HG02852 (cell line): ENCODE results near the gene PPM1B.
A peak's percentile ranks its signal among the peaks of the same experiment; 100 is the strongest.
"Not testable (repeated sequence)": the region's sequence is repeated elsewhere in the genome, so short reads cannot be mapped to it uniquely, and the experiment has no call there.

Source experiments
- ATAC-seq: cut with Tn5 transposase; IDR thresholded peaks from one replicate; pipeline ENCODE4 v1.9.1; 2021; ENCODE audit warnings: mild to moderate bottlenecking, moderate library complexity; ENCODE audit not compliant: unreplicated experiment

The PPM1B gene

DNA sequence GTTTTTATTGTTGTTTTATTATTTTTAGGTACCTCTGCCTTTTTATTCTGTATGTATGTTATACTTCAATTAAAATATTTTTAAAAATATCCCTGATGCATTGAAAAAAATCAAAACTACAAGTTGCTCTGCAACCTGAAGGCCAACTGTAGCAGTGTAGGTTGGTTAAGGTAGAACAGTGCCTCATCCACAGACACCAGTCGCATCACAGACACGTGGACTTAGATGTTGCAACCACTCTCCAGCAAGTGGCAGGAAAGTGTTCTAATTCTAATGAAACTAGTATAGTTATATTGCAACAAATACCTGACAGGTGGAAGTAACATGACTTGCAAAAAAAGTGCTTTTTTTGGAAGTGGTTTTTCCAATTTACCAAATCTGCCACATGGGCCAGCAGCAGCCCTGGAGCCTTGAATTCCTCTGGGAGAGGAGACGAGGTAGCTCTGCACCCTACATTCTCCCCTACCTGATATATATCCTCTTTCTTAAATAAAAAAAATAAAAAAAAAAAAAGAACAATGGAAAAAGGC lies 78.2 kb downstream of the PPM1B start:
- ATAC-seq: no peak

DNA sequence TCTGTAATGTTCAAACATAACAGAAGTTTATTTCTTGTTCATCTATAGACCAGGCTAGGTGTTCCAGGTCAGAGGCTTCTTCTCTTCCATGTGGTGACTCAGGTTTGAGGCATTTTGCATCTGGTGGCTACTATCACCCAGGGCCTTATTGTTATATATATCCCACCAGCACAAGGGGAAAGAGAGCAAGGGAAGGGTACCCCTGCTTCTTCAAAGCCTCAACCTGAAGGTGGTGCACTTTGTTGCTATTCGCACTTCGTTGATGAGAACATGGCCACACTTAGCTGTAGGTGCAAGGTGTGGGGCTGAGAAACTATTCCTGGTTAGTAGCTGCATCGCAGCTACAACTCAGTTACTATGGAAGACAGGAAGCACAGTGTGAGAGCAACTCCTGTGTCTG lies 79.2 kb downstream of the PPM1B start:
- ATAC-seq: no peak

DNA sequence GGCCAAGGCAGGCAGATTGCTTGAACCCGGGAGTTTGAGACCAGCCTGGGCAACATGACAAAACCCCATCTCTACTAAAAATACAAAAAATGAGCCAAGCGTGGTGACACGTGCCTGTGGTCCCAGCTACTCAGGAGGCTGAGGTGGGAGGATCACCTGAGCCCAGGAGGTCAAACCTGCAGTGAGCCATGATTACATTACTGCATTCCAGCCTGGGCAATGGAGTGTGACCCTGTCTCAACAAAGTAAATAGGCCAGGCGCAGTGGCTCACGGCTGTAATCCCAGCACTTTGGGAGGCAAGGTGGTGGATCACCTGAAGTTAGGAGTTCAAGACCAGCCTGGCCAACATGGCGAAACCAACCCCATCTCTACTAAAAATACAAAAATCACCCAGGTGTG lies 80.6 kb downstream of the PPM1B start:
- not testable (repeated sequence) for ATAC-seq

DNA sequence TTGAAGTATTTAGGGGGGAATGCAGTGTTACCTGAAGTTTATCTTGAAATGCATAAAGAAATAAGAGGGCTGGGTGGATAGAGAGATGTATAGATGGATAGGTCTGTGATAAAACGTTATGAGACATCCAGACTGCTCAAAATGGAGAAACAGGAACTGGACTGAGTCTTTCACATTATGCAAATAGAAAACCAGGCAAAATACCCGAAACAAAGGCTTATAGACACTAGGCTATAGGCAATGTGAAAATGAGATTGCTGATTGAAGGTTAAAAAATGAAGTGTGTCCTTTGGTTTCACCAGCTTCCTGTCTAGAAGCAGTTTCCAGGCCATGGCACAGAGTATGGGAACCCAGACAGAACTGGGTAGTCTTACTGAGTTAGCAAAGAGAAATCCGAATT lies 81.7 kb downstream of the PPM1B start:
- ATAC-seq: peak; percentile 87

DNA sequence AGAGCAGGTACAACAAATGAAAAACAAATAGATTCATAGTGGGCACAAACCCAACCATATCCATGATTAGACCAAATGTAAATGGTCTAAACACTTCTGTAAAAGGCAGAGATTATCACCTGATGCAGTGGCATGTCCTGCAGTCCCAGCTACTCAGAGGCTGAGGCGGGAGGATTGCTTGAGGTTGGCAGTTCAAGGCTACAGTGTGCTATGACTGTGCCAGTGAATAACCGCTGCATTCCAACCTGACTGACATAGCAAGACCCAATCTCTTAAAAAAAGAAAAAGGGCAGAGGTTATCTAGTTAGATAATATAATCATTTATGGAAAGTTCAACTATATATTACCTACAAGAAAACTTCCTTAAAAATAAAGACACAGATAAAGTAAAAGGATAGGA lies 85.3 kb downstream of the PPM1B start:
- no peak for ATAC-seq

DNA sequence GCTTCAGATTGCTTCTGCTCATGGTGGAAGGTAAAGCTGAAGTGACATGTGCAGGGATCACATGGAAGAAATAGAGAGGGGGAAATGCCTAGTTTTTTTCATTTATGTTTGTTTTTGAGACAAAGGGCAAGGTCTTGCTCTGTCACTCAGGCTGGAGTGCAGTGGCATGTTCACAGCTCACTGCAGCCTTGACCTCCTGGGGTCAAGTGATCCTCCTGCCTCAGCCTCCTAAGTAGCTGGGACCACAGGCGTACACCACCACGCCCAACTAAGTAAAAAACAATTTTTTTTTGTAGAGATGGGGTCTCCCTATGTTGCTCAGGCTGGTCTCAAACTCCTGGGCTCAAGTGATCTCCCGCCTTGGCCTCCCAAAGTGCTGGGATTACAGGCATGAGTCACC lies 87.0 kb downstream of the PPM1B start:
- not testable (repeated sequence) for ATAC-seq

DNA sequence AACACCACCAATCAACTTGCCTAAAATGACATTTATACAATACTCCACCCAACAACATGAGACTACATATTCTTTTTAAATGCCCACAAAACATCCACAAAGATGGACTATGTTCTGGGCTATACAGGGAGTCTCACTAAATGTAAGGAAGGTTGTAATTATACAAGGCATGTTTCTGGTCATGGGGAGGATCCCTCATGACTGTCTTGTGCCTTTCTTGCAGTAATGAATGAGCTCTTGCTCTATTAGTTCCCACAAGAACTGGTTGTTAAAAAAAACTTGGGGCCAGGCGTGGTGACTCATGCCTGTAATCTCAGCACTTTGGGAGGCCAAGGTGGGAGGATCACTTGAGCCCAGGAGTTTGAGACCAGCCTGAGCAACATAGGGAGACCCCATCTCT lies 89.1 kb downstream of the PPM1B start:
- not testable (repeated sequence) for ATAC-seq

DNA sequence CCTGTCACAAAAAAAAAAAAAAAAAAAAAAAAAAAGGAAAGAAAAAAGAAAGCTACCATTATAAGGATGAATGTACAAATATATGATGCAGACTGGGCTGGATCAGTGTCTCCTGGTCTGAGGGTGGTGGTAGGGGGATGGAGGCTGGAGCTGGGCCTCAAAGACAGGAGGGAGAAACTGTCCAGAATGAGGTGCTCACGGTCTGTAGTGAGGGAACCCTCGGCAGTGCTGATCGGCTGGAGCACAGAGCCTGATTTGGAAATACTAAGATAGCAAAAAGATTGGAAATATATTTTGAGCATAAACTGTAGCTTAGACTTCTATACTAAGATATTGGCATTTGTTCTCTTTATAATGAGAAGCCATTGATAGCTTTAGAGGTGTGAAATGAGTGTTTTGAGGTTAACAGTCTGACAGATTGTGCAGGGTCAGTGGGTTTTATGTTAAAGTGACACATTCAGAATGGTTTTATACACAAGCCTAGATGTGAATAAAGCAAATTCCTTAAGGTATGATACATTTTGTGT lies 98.7 kb downstream of the PPM1B start:
- ATAC-seq: no peak

DNA sequence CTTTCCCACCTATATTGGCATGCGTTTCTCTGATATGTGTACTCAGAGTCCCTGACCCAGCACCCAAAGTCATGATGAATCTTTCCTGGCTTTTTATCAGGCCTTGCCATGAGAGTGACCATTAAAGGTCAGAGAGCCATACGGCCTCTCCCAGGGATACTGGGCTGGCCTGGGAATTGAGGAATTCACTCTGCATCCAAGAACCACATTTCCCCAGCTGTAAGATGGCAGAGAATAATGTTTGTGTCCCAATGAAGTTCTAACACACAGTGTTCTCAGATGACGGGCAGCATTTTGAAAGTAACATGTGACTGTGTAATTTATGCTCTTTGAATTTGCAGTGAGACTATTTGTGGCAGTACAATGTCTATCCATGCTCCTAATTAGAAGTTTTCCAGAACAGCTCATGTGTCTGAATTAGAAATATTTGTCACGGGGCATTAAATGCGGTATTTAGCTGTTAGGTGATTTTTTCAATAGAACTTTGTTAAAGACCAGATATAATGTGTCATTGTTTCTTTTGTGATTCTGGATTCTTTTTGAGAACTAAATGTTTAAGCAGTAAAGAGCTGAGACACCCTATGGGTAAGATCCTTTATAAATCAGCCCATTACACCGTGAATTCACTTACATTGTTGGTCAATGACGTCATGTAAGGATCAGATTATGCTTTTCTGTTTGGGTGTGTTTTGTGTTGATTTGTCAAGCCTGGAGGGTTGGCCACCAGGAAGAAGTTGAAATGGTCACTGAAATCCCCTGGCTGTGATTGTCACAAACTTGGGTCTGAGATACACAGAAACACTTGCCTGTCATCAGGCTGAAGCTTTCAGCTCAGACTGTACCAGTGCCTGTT lies 99.3 kb downstream of the PPM1B start:
- no peak for ATAC-seq

DNA sequence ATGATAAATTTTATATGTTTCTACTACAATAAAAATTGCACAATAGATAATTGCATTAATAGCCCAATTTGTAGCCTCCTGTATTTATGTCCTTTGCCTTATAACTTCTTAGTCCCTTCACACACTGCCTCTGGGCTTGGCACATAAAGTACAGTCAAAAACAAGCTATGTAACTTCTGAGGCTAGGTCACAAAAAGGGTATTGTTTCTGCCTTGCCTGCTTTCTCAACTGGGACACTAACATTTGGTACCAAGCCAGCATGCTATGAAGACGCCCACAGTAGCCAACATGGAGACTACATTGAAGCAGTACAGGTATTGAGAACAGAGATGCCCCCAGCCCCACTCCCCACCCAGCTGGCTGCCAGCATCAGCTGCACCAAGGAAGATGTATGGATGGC lies 101.2 kb downstream of the PPM1B start:
- ATAC-seq: no peak

DNA sequence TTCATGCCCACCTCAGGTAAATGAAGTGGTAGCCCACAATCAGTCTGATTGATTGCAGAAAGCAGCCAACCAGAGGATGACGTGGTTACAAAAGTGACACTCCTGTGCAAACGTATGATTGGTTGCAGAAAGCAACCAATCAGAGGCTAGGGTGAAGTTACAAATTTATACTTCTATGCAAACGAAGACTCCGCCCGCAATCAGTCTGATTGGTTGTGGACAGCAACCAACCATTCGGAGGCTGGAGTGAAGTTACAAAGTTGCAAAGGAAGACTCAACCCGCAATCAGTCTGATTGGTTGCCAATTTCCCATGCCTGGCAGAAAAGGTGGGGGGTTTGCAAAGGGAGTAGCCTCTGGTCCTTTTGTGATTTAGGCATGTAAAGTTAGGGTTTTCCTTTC lies 102.6 kb downstream of the PPM1B start:
- ATAC-seq: no peak

DNA sequence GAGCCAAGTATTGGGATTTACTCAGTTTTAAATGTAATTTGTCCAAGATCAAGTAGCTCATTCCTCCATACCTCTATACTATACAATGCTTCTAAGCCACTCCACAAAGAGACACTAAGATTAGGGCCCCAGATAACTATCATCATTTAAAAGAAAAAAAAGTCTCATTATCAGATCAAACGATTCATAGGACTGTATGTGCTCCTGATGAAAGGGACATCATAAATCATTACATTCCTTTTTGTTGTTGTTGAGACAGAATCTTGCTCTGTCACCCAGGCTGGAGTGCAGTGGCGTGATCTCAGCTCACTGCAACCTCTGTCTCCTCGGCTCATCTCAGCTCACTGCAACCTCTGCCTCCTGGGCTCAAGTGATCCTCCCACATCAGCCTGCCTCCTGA lies 104.4 kb downstream of the PPM1B start:
- ATAC-seq: no peak

DNA sequence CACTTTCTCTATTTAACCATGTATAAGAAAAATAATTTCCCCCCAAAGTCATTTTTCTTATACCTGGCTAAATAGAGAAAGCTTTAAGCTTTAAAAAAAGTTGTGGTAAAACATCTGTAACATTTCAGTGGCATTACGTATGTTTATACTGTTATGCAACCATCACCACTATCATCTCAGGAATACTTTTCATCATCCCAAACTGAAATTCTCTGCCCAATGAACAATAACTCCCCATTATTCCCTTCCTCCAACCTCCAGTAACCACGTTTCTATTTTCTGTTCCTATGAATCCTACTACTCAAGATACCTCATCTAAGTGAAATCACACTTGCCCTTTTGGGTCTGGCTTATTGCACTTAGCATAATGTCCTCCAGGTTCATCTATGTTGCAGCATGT lies 104.9 kb downstream of the PPM1B start:
- no peak for ATAC-seq

DNA sequence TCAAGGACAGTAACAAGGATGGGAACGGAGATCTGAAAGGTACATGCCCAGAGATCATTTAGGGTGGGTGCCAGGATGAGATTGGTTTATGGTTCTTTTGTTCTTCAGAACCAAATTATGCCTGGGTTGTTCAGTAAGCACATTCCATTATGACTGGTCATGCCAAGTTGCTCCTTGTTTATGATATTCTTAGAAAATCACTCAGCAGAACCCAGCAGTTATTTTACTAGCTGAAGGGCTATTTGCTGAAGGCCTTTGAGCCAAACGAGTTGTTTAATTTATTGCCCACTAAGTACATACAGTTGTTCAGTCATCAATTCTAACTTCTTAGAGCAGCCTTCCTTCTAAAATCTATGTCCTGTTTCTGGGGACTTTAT lies 107.2 kb downstream of the PPM1B start:
- ATAC-seq: no peak

DNA sequence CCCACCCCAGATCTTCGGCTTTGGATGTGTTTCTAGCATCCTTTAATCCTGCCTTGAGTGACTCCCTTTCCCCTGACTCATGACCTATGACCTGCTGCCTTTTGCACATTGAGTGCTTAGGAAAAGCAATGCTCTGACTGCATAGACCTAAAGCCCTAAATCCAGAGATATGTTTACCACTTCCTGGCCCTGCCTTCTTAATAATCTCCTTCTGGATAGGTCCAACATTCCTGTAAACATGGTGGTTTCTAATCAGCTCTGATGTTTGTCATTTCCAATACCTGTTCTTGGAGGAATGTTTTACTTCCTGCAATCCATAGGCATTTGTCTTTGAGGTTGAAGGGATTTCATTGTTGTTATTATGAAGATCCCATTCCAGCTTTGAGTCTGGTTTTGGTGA lies 108.9 kb downstream of the PPM1B start:
- no peak for ATAC-seq

DNA sequence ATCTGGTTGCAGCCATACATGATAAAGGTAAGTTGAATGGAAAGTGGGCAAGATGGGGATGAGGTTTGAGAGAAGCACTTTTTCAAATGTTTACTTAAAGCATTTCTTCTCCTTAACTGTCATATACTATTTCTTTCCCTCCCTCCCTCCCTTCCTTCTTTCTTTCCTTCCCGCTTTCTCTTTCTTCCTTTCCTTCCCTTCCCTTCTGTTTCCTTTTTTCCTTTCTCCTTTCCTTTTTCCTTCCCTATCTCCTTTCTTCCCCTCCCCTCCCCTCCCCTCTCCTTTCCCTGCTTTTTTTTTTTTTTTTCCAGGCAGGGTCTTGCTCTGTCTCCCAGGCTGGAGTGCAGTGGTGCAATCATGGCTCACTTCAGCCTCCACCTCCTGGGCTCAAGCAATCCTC lies 112.2 kb downstream of the PPM1B start:
- ATAC-seq: no peak
